K562 (cell line): Measurements from ENCODE around the gene CACNA2D4. TPM values are rescaled to one million over a fixed set of nuclear protein-coding genes. Genes with fewer than 3 reads are reported as not detected.

Source experiments
- CREM ChIP-seq: IDR thresholded peaks from 2 replicates; pipeline ENCODE4 v1.6.1; 2014; ENCODE audit warnings: antibody characterized with exemption, low read depth
- ELF1 ChIP-seq: fragments of 200-800 bp; sonication (Bioruptor generic); IDR thresholded peaks from 2 replicates; pipeline ENCODE4 v1.6.1; 2016; ENCODE audit warnings: missing genetic modification characterization, missing compliant biosample characterization
- GABPB1 ChIP-seq: sonication (generic); formaldehyde crosslinking; IDR thresholded peaks from 2 replicates; pipeline ENCODE4 v1.8.0; 2022; ENCODE audit warnings: mild to moderate bottlenecking, missing genetic modification reagents
- HCFC1 ChIP-seq: IDR thresholded peaks from 2 replicates; pipeline ENCODE4 v1.6.1; 2012; ENCODE audit warnings: low read depth, low read length, improper control_type of control experiment
- HDAC6 ChIP-seq: IDR thresholded peaks from 2 replicates; pipeline ENCODE4 v1.6.1; 2012; ENCODE audit warnings: low read depth, mild to moderate bottlenecking, control low read depth, inconsistent platforms, low read length, moderate library complexity
- JUN ChIP-seq, 2 experiments: sonication (generic) in 1 of 2; formaldehyde crosslinking in 1 of 2; IDR thresholded peaks; 2 replicates each; pipeline versions ENCODE4 v1.6.1 to v1.8.0; 2012 to 2022; ENCODE audit warnings: borderline replicate concordance in 2 of 2, mild to moderate bottlenecking in 2 of 2, improper control_type of control experiment in 1 of 2, low read depth in 1 of 2, low read length in 1 of 2, missing genetic modification reagents in 1 of 2
- NFYB ChIP-seq: IDR thresholded peaks from 2 replicates; pipeline ENCODE4 v1.6.1; 2011; ENCODE audit warnings: mild to moderate bottlenecking, moderate library complexity; ENCODE audit not compliant: insufficient read length; ENCODE audit errors: extremely low read depth
- PHF20 ChIP-seq: fragments of 450-650 bp; IDR thresholded peaks from 2 replicates; pipeline ENCODE4 v1.6.1; 2018; ENCODE audit not compliant: partially characterized antibody
- PHF8 ChIP-seq: fragments of 200-600 bp; sonication (generic); IDR thresholded peaks from 2 replicates; pipeline ENCODE4 v1.6.1; 2012; ENCODE audit warnings: mixed run types, mild to moderate bottlenecking, inconsistent platforms, low read length, moderate library complexity, borderline replicate concordance
- RCOR1 ChIP-seq, 2 experiments: IDR thresholded peaks; 2 replicates each; pipeline ENCODE4 v1.6.1; 2012; ENCODE audit warnings: low read depth in 2 of 2, low read length in 2 of 2, borderline replicate concordance in 1 of 2, improper control_type of control experiment in 1 of 2
- SMARCA5 ChIP-seq: fragments of 450-650 bp; IDR thresholded peaks from 2 replicates; pipeline ENCODE4 v1.6.1; 2016
- STAG1 ChIP-seq: sonication (generic); formaldehyde crosslinking; IDR thresholded peaks from 2 replicates; pipeline ENCODE4 v1.5.0; 2020; ENCODE audit warnings: missing genetic modification reagents, borderline replicate concordance
- TEAD1 ChIP-seq, 2 experiments: fragments of 450-650 bp in 1 of 2; sonication (generic) in 1 of 2; formaldehyde crosslinking; IDR thresholded peaks; 2 replicates each; pipeline versions ENCODE4 v1.4.0 to v1.8.0; 2020 to 2022; ENCODE audit warnings: mild to moderate bottlenecking in 2 of 2, missing genetic modification reagents in 1 of 2
- ZFX ChIP-seq: sonication (generic); formaldehyde crosslinking; IDR thresholded peaks from 2 replicates; pipeline ENCODE4 v1.8.0; 2022; ENCODE audit warnings: mild to moderate bottlenecking, missing genetic modification reagents, moderate library complexity
- ZNF384 ChIP-seq: IDR thresholded peaks from 2 replicates; pipeline ENCODE4 v1.6.1; 2012; ENCODE audit warnings: low read depth, low read length, improper control_type of control experiment
- ZZZ3 ChIP-seq: fragments of 450-650 bp; IDR thresholded peaks from 2 replicates; pipeline ENCODE4 v1.6.1; 2016; ENCODE audit warnings: antibody characterized with exemption, mild to moderate bottlenecking, moderate library complexity
- polyA plus RNA-seq, 8 experiments: library from polyadenylated mRNA; depleted of rRNA in 4 of 8; stranded (reverse) in 5 of 8; unstranded in 3 of 8; fragments of >200 nt; fragmentation: Nextera tagmentation in 2 of 8; fragmentation: Illumina TruSeq in 1 of 8; extraction: Ambion mirVana in 2 of 8; extraction: Trizol in 1 of 8; gene quantifications; 2 replicates each; pipeline versions ENCODE4 v1.2.1 to v1.2.3, GENCODE V29; 2011 to 2014; ENCODE audit warnings: inconsistent platforms in 1 of 8, missing spikeins in 1 of 8
- total RNA-seq, 7 experiments: library from RNA; depleted of rRNA in 6 of 7; stranded (reverse); fragments of >200 nt in 6 of 7; fragmentation: Illumina TruSeq in 2 of 7; extraction: Trizol in 2 of 7; gene quantifications; 2 replicates each; pipeline versions ENCODE4 v1.2.1 to v1.2.3, GENCODE V29; 2011 to 2021; ENCODE audit warnings: low replicate concordance in 1 of 7
- TF ChIP-seq, protein P1 (sequence below): sonication (generic); IDR thresholded peaks from 2 replicates; pipeline ENCODE4 v1.6.1; 2016
- TF ChIP-seq, protein P2 (sequence below), 2 experiments: IDR thresholded peaks; 2 replicates each; pipeline ENCODE4 v1.6.1; 2011; ENCODE audit warnings: borderline replicate concordance in 1 of 2, control low read depth in 1 of 2, low read depth in 1 of 2, low read length in 1 of 2, mild to moderate bottlenecking in 1 of 2, mixed read lengths in 1 of 2, moderate library complexity in 1 of 2; ENCODE audit not compliant: insufficient read depth in 1 of 2, insufficient read length in 1 of 2, poor library complexity in 1 of 2, severe bottlenecking in 1 of 2; ENCODE audit errors: extremely low read depth in 1 of 2
- TF ChIP-seq, protein P3 (sequence below): fragments of 450-650 bp; IDR thresholded peaks from 2 replicates; pipeline ENCODE4 v1.6.1; 2014; ENCODE audit warnings: low read depth, mild to moderate bottlenecking, moderate library complexity, borderline replicate concordance
- TF ChIP-seq, protein P4 (sequence below): sonication (generic); formaldehyde crosslinking; IDR thresholded peaks from 2 replicates; pipeline ENCODE4 v1.8.0; 2022; ENCODE audit warnings: mild to moderate bottlenecking, missing genetic modification reagents
- TF ChIP-seq, protein P5 (sequence below), 2 experiments: fragments of 250-450 bp in 1 of 2; fragments of 450-650 bp in 1 of 2; sonication (Bioruptor Pico) in 1 of 2; IDR thresholded peaks; 2 replicates each; pipeline versions ENCODE4 v1.6.1 to v1.8.0; 2016 to 2021; ENCODE audit warnings: mild to moderate bottlenecking in 2 of 2, moderate library complexity in 2 of 2, missing compliant biosample characterization in 1 of 2, missing genetic modification characterization in 1 of 2

Gene CACNA2D4
- total and polyA plus RNA-seq, 9 of the 15 experiments (the other 6 are each of a cell fraction or from before 2014, with no cell fraction given), result 0.04 to 0.69 (median 0.40) TPM; not detected in 3

DNA sequence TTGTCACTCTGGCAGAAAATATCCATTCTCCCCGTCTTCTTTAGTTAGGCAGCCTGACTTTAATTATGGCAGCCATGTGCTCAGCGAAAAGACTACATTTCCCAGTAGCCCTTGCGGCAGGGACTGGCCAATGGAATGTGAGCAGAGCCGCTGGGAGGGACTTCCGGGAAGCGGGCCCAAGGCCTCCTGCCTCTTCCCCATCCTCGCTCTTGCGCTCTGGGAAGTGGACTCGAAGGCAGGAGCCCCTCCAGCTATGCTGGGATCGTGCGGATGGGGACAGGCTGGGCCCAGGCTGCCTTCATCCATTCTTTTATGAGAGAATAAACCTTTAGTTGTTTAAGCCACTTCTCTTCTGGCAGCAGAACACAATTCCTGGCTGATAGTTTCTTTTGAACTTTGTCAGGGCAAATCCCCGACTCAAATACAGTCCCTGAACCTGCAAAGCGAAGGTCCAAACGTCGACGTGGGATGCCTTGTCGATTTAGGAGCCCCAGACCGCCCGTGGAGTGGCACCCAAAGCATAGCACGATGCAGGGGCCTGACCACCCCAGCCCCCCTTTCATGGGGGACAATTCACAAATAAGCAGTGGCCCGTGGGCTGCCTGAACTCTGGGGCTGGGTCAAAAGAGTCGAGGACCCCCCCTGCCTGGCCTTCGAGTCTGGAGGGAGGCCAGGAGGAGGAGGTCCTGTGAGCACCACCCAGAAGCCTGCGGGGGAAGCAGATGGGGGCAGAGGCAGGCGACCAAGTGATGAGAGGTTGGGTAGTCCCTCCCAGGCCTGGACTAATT is 113.7 kb downstream of the CACNA2D4 start (continued):
- peak; percentile 49 to 56; a peak in 2 of 4 replicates for TF ChIP-seq TEAD1 (CRISPR knock-in tag; IDR thresholded peaks at IDR 0.05)
- TF ChIP-seq ZZZ3, result no peak
- TF ChIP-seq, protein P1, sequence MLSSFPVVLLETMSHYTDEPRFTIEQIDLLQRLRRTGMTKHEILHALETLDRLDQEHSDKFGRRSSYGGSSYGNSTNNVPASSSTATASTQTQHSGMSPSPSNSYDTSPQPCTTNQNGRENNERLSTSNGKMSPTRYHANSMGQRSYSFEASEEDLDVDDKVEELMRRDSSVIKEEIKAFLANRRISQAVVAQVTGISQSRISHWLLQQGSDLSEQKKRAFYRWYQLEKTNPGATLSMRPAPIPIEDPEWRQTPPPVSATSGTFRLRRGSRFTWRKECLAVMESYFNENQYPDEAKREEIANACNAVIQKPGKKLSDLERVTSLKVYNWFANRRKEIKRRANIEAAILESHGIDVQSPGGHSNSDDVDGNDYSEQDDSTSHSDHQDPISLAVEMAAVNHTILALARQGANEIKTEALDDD, result no peak
- TF ChIP-seq, protein P2, sequence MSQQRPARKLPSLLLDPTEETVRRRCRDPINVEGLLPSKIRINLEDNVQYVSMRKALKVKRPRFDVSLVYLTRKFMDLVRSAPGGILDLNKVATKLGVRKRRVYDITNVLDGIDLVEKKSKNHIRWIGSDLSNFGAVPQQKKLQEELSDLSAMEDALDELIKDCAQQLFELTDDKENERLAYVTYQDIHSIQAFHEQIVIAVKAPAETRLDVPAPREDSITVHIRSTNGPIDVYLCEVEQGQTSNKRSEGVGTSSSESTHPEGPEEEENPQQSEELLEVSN (IDR thresholded peaks at IDR 0.05; ENCODE audit: borderline replicate concordance in 1 of 2, extremely low read depth in 1 of 2, insufficient read depth in 1 of 2, insufficient read length in 1 of 2, low read depth in 1 of 2, low read length in 1 of 2, poor library complexity in 1 of 2, severe bottlenecking in 1 of 2), result peak; percentile 78 to 85
- no peak for TF ChIP-seq ZNF384
- no peak for TF ChIP-seq STAG1 (CRISPR knock-in tag)
- peak; percentile 94 for TF ChIP-seq GABPB1 (CRISPR knock-in tag)
- peak; percentile 94 for TF ChIP-seq HCFC1
- no peak for TF ChIP-seq HDAC6
- peak in 1 of 2 experiments; percentile 33; a peak in 1 of 4 replicates for TF ChIP-seq RCOR1 (IDR thresholded peaks at IDR 0.05; ENCODE audit: borderline replicate concordance in 1 of 2, low read depth in 2 of 2, low read length in 2 of 2)
- peak; percentile 88 for TF ChIP-seq PHF20
- TF ChIP-seq, protein P3, sequence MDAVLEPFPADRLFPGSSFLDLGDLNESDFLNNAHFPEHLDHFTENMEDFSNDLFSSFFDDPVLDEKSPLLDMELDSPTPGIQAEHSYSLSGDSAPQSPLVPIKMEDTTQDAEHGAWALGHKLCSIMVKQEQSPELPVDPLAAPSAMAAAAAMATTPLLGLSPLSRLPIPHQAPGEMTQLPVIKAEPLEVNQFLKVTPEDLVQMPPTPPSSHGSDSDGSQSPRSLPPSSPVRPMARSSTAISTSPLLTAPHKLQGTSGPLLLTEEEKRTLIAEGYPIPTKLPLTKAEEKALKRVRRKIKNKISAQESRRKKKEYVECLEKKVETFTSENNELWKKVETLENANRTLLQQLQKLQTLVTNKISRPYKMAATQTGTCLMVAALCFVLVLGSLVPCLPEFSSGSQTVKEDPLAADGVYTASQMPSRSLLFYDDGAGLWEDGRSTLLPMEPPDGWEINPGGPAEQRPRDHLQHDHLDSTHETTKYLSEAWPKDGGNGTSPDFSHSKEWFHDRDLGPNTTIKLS, result peak; percentile 56; the same call in 1 of the 2 replicates
- TF ChIP-seq, protein P4, sequence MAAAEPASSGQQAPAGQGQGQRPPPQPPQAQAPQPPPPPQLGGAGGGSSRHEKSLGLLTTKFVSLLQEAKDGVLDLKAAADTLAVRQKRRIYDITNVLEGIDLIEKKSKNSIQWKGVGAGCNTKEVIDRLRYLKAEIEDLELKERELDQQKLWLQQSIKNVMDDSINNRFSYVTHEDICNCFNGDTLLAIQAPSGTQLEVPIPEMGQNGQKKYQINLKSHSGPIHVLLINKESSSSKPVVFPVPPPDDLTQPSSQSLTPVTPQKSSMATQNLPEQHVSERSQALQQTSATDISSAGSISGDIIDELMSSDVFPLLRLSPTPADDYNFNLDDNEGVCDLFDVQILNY (CRISPR knock-in tag), result no peak
- TF ChIP-seq PHF8, result peak; percentile 49; the same call in 1 of the 2 replicates
- 0 out of 2 replicates have a peak, but pooled peaks have one; percentile 7 for TF ChIP-seq JUN (IDR thresholded peaks at IDR 0.05; ENCODE audit: borderline replicate concordance, low read depth, low read length)
- TF ChIP-seq JUN (CRISPR knock-in tag; IDR thresholded peaks at IDR 0.05; ENCODE audit: borderline replicate concordance), result no peak
- TF ChIP-seq ELF1 (tag), result peak; percentile 89
- TF ChIP-seq ZFX (CRISPR knock-in tag), result peak; percentile 86
- TF ChIP-seq CREM, result peak; percentile 37; the same call in 1 of the 2 replicates
- TF ChIP-seq, protein P5, sequence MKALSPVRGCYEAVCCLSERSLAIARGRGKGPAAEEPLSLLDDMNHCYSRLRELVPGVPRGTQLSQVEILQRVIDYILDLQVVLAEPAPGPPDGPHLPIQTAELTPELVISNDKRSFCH (CRISPR knock-in tag; IDR thresholded peaks at IDR 0.05), result no peak
- TF ChIP-seq, protein P5 (tag; IDR thresholded peaks at IDR 0.05), result no peak
- no peak for TF ChIP-seq SMARCA5
- peak; percentile 45 for TF ChIP-seq NFYB
